Astrocyte of the spinal cord (primary cell): Measurements from ENCODE around the gene TMEM238L.

Source experiments
- DNase-seq: peaks from one replicate; pipeline ENCODE4 v3.0.0; 2011; ENCODE audit warnings: low read depth, low spot score
- H3K4me3 ChIP-seq: 2 replicates; pipeline ENCODE4 v1.5.1; 2011; ENCODE audit warnings: low read depth, mild to moderate bottlenecking, low read length, moderate library complexity
- in situ Hi-C: cut with HindIII; loops from 2 replicates; pipeline ENCODE4 v1.10.0; 2017; ENCODE audit warnings: low sequenced_read_pairs
- TF ChIP-seq, protein P1 (sequence below): IDR thresholded peaks from 2 replicates; pipeline ENCODE4 v1.5.1; 2012; ENCODE audit warnings: low read depth, mild to moderate bottlenecking, low read length, inconsistent platforms

Gene TMEM238L

DNA sequence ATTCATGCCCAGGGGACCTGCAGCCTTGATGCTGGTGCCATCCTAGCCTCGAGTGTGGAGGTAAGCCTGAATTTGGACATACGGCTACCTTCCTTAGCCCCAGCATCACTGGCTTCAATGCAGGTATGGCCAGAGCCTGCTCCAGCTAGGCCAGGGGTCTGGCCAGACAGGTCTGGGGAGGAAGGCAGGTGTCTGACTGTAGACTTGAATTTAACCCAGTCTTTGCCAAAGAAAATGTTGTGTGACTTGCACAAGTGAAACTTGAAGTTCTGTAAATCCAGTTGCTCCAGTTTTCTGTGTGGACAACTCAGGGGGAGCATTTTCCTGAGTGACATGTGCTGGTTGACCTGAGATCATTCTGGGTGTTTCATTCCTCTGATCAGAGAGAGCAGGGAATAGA lies 32.8 kb downstream of the TMEM238L start:
- no peak overlapping the region for H3K4me3 ChIP-seq
- TF ChIP-seq, protein P1, sequence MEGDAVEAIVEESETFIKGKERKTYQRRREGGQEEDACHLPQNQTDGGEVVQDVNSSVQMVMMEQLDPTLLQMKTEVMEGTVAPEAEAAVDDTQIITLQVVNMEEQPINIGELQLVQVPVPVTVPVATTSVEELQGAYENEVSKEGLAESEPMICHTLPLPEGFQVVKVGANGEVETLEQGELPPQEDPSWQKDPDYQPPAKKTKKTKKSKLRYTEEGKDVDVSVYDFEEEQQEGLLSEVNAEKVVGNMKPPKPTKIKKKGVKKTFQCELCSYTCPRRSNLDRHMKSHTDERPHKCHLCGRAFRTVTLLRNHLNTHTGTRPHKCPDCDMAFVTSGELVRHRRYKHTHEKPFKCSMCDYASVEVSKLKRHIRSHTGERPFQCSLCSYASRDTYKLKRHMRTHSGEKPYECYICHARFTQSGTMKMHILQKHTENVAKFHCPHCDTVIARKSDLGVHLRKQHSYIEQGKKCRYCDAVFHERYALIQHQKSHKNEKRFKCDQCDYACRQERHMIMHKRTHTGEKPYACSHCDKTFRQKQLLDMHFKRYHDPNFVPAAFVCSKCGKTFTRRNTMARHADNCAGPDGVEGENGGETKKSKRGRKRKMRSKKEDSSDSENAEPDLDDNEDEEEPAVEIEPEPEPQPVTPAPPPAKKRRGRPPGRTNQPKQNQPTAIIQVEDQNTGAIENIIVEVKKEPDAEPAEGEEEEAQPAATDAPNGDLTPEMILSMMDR: no peak
- DNase-seq: no peak
- in situ Hi-C loops: no loop called here

DNA sequence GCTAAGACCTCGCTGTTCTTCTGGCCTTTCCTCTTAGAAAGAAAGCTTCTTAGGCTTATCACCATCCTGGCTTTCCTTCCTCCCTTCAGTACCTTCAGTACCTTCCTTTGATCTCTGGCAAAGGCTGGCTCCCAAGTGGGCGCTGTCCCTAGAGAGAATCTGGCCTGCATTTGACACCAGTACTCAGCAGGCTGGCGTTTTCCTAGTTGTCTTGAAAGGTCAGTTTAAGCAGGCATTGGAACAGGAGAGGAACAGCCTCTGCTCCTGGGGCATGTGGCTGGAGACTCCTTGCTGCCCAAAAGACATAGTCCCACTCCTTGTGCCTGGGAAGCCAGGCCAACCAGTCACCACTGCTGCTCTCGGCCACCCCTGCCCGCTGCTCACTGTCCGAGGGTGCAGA lies 34.1 kb downstream of the TMEM238L start:
- no peak overlapping the region for H3K4me3 ChIP-seq
- DNase-seq: no peak
- TF ChIP-seq, protein P1: no peak
- in situ Hi-C loops: no loop called here

DNA sequence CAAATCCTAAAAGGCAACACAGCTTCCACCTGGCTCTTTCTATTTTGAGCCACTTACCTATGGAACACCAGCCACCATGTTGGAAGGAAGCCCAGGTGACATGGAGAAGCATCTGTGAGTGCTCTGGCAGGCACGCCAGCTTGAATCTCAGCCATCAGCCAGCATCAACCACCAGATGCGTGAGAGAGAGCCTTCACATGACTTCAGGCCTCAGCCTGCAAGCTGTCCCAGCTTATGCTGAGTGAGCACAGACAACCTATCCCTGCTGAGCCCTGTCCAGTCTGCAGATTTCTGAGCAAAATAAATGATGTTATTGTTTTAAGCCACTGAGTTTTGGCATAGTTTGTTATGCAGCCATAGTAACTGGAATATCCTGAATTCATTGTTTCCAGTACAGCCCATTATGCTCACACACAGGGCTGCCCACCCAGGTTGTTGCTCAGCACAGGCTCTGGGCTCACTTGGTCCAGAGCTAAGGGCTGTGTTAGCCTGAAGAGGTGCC lies 35.1 kb downstream of the TMEM238L start:
- no peak overlapping the region for H3K4me3 ChIP-seq
- DNase-seq: no peak
- TF ChIP-seq, protein P1: no peak
- in situ Hi-C loops: no loop called here

DNA sequence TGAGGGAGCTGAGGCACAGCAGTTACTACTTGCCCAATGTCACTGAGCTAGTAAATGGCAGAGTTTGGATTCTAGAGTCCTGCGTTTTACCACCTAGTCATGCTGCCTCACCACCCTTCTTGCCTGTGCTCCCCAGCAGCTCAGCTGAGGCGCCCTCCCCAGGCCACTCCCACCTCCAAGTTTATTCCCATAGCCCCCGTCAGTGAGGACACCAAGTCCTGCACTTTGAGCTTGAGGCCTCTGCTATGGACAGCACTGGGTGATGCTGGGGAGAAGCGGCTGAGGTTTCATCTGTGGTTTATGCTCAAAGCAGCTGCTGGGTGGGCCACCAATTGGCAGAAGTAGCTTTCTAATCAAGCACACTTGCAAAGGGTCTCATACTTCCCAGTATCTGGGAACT lies 36.7 kb downstream of the TMEM238L start:
- TF ChIP-seq, protein P1: no peak
- no peak overlapping the region for H3K4me3 ChIP-seq
- in situ Hi-C loops: no loop called here

DNA sequence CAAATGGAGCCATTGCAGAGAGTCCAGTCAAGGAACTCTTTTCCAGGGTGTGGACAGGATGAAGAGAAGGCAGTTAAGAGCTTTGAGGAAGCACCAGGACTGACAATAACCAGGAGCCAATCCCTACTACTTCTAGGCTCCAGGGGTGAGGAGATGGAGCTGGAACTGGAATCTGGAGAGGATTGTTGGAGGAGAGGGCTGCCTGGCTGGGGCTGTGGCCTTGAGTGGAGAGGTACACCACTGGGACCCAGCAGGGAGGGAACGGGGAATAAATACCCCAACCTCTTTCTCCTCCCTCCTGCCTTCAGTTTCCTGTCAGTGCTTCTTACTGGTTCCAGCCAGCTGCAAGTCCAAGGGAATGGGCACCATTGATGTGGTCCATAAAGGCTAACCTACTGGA lies 41.9 kb downstream of the TMEM238L start:
- H3K4me3 ChIP-seq: no peak overlapping the region
- in situ Hi-C loops: no loop called here
- TF ChIP-seq, protein P1: no peak
- no peak for DNase-seq

More for the DNA sequence above, 36.7 kb downstream of the TMEM238L start:
- no peak for DNase-seq

DNA sequence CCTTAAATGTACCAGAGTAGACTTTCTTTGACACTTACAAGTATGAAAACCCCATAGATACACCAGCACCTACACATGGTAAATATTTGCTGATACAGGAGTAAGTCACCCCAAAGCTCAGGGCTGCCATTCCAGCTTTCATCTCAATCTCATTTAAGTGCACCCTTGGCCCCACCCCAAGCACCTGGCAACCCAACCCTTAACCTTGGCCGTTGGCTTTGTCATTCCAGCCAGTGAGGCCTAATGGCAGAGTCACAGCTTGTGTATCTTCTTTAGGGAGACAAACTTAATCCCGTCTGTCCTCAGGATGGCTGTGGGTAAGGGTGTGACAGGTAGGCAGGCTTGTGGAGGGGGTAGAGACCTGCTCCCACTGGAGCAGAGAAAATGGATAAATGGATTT lies 42.6 kb downstream of the TMEM238L start:
- no peak overlapping the region for H3K4me3 ChIP-seq
- TF ChIP-seq, protein P1: no peak
- in situ Hi-C loops: no loop called here
- DNase-seq: no peak

DNA sequence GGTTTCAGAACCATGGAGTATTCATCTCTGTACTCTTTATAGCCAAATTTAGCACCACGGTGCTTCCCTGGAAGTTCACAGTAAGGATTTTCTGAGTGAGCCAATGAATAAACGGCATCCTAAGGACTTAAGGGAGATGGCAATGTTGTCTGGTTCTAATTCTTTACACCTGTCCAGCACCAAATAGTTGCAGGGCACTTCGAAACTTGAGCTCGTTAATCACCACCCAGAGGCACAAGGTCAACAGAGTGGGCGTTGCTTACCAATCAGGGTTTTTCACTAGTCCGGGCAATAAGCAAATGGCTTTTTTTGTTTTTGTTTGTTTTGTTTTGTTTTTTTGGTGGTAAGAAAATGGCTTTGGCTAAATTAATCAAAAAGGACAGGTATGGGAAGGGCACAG lies 45.8 kb downstream of the TMEM238L start:
- DNase-seq: no peak
- in situ Hi-C loops: no loop called here
- TF ChIP-seq, protein P1: no peak
- no peak overlapping the region for H3K4me3 ChIP-seq
